ENCODE data around the gene ACP2. TPM values are rescaled to one million over a fixed set of nuclear protein-coding genes. Genes with fewer than 3 reads are reported as not detected.

Gene ACP2
- polyA plus RNA-seq, 1 of the 3 experiments (the other 2 are of a cell fraction) = 17.5 TPM

DNA sequence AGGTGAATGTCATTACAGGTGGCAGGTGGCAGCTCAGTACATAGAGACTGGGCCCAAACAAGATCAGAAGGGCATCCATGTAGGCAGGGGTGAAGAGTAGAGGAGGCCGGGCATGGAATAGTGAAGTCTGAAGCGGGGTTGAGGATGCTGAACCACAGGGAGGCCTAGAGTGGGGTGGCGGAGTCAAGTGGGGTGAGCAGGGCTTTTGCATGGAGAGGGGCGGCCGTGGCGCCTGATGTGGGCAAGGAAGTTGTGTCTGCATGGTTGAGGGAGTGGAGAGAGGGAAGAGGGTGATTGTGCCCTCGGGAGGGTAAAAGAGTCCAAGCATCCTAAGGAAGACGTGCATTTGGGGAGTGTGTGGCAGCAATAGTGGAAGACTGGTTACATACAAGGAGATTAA is 19.5 kb downstream of the ACP2 start:
- H2AFZ ChIP-seq (ENCODE audit: low read depth) = no peak overlapping the region
- no peak overlapping the region for H3K27ac ChIP-seq (ENCODE audit: low read depth in 2 of 2, low read length in 1 of 2)
- TF ChIP-seq, protein P1, sequence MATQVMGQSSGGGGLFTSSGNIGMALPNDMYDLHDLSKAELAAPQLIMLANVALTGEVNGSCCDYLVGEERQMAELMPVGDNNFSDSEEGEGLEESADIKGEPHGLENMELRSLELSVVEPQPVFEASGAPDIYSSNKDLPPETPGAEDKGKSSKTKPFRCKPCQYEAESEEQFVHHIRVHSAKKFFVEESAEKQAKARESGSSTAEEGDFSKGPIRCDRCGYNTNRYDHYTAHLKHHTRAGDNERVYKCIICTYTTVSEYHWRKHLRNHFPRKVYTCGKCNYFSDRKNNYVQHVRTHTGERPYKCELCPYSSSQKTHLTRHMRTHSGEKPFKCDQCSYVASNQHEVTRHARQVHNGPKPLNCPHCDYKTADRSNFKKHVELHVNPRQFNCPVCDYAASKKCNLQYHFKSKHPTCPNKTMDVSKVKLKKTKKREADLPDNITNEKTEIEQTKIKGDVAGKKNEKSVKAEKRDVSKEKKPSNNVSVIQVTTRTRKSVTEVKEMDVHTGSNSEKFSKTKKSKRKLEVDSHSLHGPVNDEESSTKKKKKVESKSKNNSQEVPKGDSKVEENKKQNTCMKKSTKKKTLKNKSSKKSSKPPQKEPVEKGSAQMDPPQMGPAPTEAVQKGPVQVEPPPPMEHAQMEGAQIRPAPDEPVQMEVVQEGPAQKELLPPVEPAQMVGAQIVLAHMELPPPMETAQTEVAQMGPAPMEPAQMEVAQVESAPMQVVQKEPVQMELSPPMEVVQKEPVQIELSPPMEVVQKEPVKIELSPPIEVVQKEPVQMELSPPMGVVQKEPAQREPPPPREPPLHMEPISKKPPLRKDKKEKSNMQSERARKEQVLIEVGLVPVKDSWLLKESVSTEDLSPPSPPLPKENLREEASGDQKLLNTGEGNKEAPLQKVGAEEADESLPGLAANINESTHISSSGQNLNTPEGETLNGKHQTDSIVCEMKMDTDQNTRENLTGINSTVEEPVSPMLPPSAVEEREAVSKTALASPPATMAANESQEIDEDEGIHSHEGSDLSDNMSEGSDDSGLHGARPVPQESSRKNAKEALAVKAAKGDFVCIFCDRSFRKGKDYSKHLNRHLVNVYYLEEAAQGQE (IDR thresholded peaks at IDR 0.05; ENCODE audit: low read depth, low read length) = no peak
- no peak for TF ChIP-seq CHD2 (IDR thresholded peaks at IDR 0.05; ENCODE audit: low read length, partially characterized antibody)
- TF ChIP-seq FOSL2 (IDR thresholded peaks at IDR 0.05; ENCODE audit: borderline replicate concordance, low read depth) = no peak
- TF ChIP-seq TAF1 (IDR thresholded peaks at IDR 0.05; ENCODE audit: borderline replicate concordance, low read depth, low read length) = no peak
- TF ChIP-seq, protein P2, sequence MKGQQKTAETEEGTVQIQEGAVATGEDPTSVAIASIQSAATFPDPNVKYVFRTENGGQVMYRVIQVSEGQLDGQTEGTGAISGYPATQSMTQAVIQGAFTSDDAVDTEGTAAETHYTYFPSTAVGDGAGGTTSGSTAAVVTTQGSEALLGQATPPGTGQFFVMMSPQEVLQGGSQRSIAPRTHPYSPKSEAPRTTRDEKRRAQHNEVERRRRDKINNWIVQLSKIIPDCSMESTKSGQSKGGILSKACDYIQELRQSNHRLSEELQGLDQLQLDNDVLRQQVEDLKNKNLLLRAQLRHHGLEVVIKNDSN (IDR thresholded peaks at IDR 0.05; ENCODE audit: borderline replicate concordance, low read depth) = no peak
- TF ChIP-seq MXI1 (IDR thresholded peaks at IDR 0.05; ENCODE audit: low read depth, low read length) = no peak
- no peak for TF ChIP-seq GATA2 (CRISPR knock-in tag; IDR thresholded peaks at IDR 0.05)
- TF ChIP-seq JUND (IDR thresholded peaks at IDR 0.05) = no peak
- no peak for TF ChIP-seq SIN3A (IDR thresholded peaks at IDR 0.05; ENCODE audit: borderline replicate concordance, low read depth, low read length)
- no peak for TF ChIP-seq NFIC (IDR thresholded peaks at IDR 0.05; ENCODE audit: borderline replicate concordance)
- TF ChIP-seq, protein P3, sequence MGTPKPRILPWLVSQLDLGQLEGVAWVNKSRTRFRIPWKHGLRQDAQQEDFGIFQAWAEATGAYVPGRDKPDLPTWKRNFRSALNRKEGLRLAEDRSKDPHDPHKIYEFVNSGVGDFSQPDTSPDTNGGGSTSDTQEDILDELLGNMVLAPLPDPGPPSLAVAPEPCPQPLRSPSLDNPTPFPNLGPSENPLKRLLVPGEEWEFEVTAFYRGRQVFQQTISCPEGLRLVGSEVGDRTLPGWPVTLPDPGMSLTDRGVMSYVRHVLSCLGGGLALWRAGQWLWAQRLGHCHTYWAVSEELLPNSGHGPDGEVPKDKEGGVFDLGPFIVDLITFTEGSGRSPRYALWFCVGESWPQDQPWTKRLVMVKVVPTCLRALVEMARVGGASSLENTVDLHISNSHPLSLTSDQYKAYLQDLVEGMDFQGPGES (IDR thresholded peaks at IDR 0.05; ENCODE audit: low read depth, low read length) = no peak
- TF ChIP-seq, protein P4, sequence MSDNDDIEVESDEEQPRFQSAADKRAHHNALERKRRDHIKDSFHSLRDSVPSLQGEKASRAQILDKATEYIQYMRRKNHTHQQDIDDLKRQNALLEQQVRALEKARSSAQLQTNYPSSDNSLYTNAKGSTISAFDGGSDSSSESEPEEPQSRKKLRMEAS (IDR thresholded peaks at IDR 0.05; ENCODE audit: low read depth) = no peak
- no peak for TF ChIP-seq RFX5 (IDR thresholded peaks at IDR 0.05; ENCODE audit: low read length)
- TF ChIP-seq, protein P5, sequence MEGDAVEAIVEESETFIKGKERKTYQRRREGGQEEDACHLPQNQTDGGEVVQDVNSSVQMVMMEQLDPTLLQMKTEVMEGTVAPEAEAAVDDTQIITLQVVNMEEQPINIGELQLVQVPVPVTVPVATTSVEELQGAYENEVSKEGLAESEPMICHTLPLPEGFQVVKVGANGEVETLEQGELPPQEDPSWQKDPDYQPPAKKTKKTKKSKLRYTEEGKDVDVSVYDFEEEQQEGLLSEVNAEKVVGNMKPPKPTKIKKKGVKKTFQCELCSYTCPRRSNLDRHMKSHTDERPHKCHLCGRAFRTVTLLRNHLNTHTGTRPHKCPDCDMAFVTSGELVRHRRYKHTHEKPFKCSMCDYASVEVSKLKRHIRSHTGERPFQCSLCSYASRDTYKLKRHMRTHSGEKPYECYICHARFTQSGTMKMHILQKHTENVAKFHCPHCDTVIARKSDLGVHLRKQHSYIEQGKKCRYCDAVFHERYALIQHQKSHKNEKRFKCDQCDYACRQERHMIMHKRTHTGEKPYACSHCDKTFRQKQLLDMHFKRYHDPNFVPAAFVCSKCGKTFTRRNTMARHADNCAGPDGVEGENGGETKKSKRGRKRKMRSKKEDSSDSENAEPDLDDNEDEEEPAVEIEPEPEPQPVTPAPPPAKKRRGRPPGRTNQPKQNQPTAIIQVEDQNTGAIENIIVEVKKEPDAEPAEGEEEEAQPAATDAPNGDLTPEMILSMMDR (IDR thresholded peaks at IDR 0.05) = no peak
- no peak for TF ChIP-seq RXRA (IDR thresholded peaks at IDR 0.05; ENCODE audit: borderline replicate concordance, low read depth)
- TF ChIP-seq ELF1 (IDR thresholded peaks at IDR 0.05) = no peak
- TF ChIP-seq SMC3 (IDR thresholded peaks at IDR 0.05; ENCODE audit: low read depth, low read length) = no peak
- TF ChIP-seq, protein P6, sequence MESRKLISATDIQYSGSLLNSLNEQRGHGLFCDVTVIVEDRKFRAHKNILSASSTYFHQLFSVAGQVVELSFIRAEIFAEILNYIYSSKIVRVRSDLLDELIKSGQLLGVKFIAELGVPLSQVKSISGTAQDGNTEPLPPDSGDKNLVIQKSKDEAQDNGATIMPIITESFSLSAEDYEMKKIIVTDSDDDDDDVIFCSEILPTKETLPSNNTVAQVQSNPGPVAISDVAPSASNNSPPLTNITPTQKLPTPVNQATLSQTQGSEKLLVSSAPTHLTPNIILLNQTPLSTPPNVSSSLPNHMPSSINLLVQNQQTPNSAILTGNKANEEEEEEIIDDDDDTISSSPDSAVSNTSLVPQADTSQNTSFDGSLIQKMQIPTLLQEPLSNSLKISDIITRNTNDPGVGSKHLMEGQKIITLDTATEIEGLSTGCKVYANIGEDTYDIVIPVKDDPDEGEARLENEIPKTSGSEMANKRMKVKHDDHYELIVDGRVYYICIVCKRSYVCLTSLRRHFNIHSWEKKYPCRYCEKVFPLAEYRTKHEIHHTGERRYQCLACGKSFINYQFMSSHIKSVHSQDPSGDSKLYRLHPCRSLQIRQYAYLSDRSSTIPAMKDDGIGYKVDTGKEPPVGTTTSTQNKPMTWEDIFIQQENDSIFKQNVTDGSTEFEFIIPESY (IDR thresholded peaks at IDR 0.05; ENCODE audit: borderline replicate concordance, low read depth) = no peak
- TF ChIP-seq NRF1 (IDR thresholded peaks at IDR 0.05; ENCODE audit: low read depth, low read length) = no peak
- no peak for TF ChIP-seq MEF2A (IDR thresholded peaks at IDR 0.05; ENCODE audit: borderline replicate concordance, low read depth)
- no peaks in the 10 kb centered on the region for H3K27me3 ChIP-seq (ENCODE audit: insufficient read depth)
- no peaks in the 10 kb centered on the region for H3K9me3 ChIP-seq
- WGBS (ENCODE audit: low lambda C conversion rate) = 95% methylated on average over 8 of the region's 8 CpGs
- H3K9me2 ChIP-seq = no peaks in the 10 kb centered on the region
- CTCF ChIA-PET = interaction anchor here (1.4 to 3.1 kb wide), 2 partner anchors 50 to 51 kb away, joined by 4 to 14 read pairs; no protein-coding TSS in a partner anchor
- no peaks in the 10 kb centered on the region for H4K20me1 ChIP-seq (ENCODE audit: insufficient read depth)
- no peak overlapping the region for H3K4me2 ChIP-seq
- POLR2A ChIA-PET = no interaction called here
- DNase-seq = peak; percentile 3
- no peak overlapping the region for H3K4me3 ChIP-seq (ENCODE audit: low read depth in 2 of 2, low read length in 1 of 2)
- no peak overlapping the region for H3K9ac ChIP-seq
- peaks cover 37% of the 10 kb centered on the region for H3K79me2 ChIP-seq (ENCODE audit: insufficient read depth)
- H3F3A ChIP-seq (replicated peaks; ENCODE audit: insufficient read depth) = peaks cover 12% of the 10 kb centered on the region
- H3K36me3 ChIP-seq (replicated peaks in 1 of 2; ENCODE audit: control insufficient read depth in 1 of 2, insufficient read depth in 2 of 2, low read length in 1 of 2) = peaks cover 8 to 50% of the 10 kb centered on the region in 2 experiments
- peaks cover 0 to 6% of the 10 kb centered on the region in 2 experiments; a peak in 1 of 4 replicates for H3K4me1 ChIP-seq (ENCODE audit: control insufficient read depth in 1 of 2, insufficient read depth in 2 of 2, low read depth in 1 of 2, low read length in 1 of 2)

Data from SK-N-SH (cell line).